SIG-M5 treated with dmso at 0.1 percent for 504 hours (cell line): ENCODE measurements around the gene PSMD4.
"Not testable (repeated sequence)": the region's sequence is repeated elsewhere in the genome, so short reads cannot be mapped to it uniquely, and the experiment has no call there.

Experiments used
- DNase-seq: peaks from one replicate; lab custom pipeline; 2025; ENCODE audit not compliant: unreplicated experiment; lab: John Stamatoyannopoulos, UW

Gene PSMD4

DNA sequence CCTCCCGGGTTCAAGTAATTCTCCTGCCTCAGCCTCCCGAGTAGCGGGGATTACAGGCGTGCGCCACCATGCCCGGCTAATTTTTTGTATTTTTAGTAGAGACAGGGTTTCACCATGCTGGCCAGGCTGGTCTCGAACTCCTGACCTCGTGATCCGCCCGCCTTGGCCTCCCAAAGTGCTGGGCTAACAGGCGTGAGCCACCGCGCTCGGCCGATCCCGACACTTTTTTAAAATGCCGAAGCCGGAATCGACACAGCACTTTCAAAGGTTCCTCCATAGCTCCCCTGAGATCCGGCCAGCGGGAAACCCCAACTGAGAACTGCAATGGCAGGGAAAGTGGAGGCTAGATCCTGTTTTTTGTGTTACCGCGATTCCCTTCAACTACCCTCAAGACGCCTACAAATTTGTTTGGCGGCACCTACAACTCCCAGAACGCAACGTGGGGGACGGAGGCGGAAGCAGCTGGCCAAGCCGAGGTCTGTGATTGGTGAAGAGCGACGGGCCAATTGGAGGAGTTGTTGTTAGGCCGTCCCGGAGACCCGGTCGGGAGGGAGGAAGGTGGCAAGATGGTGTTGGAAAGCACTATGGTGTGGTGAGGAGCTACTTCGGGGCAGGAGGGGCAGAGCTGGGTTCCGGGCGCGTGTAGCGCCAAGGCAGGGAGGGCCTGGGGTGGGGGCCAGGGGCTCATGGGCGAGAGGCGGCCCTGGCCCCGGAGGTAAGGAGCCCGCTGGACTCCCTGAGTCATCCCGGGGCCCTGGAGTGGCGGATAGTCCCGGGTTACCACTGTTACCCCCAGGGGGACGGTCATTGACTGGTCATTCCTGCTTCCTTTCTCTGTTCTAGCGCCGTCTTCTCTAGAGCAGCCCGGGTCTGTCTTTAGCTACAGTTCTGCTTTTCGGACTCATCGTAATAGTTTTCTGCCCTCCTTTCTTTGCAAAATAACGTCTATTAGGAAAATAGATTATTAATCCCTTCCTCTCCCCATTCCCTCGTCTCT lies at the start of gene PSMD4:
PSMD4 (plus strand) TSS at position 518 of the 997 bp plus-strand sequence; CDS start at position 567, 49 bp downstream.
- peak; percentile 100 for DNase-seq

DNA sequence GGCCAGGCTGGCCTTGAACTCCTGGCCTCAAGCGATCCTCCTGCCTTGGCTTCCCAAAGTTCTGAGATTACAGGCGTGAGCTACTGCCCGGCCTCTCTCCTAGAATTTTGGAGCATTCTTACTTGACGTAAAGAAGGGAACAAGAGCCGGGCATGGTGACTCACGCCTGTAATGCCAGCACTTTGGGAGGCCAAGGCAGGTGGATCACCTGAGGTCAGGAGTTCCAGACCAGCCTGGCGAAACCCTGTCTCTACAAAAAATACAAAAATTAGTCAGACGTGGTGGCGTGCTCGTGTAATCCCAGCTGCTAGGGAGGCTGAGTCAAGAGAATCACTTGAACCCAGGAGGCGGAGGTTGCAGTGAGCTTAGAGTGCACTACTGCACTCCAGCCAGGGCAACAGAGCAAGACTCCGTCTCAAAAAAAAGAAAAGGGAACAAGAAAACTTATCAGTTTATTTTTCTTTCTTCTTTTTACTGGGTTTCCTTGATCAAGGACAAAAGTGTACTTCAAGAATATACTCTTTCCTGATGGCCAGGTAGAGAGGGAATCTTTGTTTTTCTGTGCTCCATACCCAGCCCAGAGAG lies 49.1 kb upstream of the PSMD4 start:
- not testable (repeated sequence) for DNase-seq

DNA sequence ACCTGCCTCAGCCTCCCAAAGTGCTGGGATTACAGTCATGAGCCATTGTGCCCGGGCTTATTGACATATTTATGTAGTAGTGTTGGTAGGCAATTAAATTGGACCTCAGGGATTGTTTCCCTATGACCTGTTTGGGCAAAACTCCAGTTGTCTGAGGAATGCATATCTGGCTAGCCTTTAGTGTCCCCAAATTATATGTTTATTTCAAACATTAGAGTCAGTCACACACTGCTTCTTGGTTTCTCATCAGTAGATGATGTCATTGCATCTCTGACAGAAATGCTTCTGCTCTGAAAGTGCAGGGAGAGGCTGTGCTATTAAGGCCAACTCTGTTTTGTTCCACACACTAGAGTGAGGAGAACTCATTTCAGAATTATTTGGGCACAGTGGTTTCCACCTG lies 43.7 kb upstream of the PSMD4 start:
- DNase-seq: no peak

DNA sequence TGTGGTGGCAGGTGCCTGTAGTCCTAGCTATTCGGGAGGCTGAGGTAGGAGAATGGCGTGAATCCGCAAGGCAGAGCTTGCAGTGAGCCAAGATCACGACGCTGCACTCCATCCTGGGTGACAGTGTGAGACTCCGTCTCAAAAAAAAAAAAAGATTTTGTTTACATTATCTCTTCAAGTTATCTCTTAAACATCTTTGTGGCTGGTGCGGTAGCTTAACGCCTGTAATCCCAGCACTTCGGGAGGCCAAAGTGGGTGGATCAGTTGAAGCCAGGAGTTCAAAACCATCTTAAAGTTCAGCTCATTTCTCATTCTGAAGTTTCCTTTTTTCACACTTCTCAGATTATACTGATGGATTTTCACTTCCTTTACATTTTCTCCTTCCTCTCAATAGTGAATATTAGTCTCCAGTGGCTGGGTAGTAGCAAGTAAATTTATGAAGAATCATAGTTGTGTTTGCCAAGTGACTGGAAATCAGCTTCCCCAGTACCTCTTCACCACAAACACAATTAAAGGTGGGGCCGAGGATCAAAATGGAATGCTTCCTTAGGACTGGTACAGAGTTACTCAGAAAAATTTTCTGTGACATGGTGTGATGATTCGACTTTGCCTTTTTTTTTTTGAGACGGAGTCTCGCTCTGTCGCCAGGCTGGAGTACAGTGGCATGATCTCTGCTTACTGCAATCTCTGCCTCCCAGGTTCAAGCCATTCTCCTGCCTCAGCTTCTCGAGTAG lies 42.4 kb upstream of the PSMD4 start:
- DNase-seq: no peak

DNA sequence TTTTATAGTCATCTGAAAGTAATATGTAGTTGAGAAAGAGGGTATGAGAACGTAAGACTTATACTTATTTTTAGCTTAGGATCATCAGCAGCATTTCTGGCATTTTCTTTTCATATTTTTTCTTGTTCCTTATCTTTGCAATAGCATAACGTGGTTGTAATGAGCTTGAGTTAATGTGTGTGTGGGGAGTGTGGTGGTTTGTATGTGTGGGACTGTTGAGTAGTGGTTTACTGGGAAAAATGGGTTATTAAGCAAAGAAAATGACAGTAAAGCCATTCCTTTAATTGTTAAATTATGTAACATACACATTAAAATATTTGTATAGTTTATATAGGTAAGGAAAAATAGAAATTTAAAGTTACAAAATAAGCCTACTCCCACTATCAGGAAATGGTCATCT lies 41.0 kb upstream of the PSMD4 start:
- DNase-seq: no peak

DNA sequence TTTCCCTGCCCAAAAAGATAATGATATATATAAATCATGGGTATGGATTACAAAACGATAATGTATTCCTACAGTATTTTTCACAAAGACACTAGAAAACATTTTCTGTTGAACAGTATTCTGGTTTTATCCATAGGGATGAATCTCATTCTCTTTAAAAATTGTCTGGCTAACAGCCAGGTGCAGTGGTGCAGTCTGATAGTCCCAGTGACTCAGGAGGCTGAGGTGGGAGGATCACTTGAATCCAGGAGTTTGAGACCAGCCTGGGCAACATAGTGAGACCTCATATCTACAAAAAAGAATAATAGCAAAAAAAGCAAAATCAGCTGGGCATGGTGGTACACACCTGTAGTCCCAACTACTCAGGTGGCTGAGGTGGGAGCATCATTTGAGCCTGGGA lies 32.9 kb upstream of the PSMD4 start:
- no peak for DNase-seq

DNA sequence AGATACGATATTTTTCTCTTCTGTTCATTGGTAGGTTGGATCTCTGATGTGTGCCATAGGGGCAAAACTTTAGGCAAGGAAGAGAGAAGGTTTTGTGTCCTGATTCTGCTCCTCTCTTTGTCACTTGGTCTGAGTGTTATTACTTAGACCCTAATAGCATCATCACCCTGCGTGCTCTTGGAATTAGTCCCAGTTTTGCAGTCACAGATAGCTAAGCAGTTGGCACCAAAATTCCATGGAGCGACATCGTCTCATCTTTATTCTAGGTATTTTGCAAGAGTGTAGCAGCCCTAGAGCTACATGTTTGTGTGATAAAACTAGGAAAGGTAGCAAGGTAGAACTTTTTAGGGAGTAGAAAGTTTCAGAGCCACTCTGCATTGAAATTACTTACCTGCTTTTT lies 32.4 kb upstream of the PSMD4 start:
- no peak for DNase-seq

DNA sequence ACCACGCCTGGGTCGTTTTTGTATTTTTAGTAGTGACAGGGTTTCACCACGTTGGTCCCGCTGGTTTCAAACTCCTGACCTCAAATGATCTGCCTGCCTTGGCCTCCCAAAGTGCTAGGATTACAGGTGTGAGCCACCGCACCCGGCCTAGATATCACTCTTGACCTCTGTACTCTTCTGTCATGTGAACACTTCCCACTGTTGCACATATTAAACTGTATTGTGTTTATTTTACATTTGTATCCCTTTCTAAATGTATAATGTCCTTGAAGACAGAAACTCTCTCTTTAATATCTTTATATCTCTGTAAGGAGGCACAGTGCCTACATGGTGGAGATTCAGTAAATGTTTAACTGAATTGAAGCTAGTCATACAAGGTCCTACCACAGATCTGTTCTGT lies 19.3 kb upstream of the PSMD4 start:
- DNase-seq: no peak

DNA sequence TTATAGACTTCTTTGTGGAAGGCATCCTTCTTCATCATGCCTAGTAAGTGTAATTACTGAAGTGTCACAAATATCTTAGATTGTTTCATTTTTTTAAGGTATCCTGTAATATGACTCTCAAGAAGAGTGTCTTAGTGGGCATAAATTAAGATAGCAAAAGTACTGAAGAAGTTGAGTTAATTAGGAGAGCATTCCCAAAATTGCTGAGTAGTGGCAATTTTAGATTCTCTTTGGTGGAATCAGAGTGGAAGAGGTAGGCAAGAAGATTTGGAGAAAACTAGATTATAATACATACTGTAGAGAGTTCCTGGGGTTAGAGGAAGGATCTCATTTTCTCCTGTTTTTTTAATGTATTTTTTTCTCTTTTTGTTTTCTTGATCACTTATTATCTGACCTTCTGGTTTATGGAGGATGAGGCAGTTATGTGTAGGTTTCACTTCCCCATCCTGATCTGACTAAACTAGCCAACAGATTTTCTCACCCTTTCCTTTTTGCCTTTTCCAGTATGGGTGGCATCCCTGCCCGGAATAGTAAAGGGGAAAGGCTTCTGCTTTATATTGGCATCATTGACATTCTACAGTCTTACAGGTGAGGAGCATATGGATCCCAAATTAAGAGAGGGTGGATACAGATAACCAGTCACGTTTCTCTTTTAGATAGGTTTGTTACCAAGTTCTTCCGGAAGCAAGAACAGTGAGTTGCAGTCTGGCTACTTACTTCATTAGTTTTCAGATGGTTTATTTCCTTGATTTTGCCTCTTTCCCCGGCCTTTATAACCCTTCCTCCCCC lies 16.7 kb upstream of the PSMD4 start:
- peak; percentile 31 for DNase-seq

DNA sequence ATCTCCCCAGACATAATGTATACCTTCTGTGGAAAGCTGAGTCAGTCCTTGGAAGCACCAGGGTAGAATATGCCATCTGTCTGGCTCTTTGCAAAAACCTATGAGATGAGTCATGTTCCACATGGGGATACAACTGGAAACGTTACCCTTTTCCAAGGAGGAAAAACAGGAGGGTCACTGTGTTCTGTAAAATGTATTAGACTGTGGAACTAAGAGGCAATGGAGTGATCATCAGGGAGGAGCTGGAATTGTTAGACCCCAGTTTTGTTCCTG lies 16.1 kb upstream of the PSMD4 start:
- no peak for DNase-seq

DNA sequence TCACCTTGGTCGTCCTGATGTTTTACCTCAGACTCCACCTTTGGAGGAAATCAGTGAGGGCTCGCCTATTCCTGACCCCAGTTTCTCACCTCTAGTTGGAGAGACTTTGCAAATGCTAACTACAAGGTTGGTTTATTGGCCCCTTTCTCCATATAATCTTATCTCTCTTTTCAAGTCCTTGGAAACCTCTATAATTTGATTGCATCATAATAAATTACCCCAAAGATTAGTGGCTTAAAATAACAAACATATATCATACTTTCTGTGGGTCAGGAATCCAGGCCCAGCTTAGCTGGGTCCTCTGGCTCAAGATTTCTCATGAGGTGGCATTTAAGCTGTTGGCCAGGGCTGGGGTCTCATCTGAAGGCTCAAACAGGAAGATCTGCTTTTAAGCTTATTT lies 12.1 kb upstream of the PSMD4 start:
- no peak for DNase-seq

DNA sequence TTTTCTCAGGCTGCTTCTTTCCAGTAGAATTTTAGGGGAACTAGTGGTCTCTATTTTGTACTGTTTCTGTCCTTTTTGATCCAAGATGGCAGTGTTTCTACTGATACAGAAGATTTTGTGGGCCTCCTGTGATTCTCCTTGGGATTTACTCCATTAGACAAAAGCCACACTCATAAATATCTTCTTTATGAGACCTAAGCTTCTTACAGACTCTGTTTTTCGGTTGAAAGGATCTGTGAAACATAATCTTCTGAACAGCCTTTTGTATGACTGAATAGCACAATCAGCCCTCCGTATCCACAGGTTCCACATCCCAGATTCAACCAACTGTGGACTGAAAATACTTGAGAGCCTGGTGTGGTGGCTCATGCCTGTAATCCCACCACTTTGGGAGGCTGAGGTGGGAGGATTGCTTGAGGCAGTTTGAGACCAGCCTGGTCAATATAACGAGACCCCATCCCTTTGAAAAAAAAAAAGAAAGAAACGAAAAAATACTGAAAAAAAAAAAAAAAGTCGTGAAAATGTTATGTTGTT lies 10.8 kb upstream of the PSMD4 start:
- no peak for DNase-seq

DNA sequence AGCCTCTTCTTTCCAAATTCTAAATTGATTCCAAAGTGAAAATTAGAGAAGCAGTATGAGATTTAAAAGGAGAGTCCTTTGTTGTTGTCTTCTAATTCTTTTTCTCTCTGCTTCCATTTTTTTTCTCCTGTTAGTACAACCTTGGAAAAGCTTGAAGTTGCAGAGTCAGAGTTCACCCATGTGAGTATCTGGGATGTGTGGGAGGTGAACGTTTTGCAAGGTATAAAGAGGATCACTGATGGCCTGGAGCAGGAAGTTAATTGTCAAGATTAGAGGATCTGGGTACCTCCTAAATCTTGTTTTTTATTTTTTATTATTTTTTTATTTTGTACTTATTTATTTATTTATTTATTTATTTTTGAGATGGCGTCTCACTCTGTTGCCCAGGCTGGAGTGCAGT lies 7.7 kb upstream of the PSMD4 start:
- no peak for DNase-seq

DNA sequence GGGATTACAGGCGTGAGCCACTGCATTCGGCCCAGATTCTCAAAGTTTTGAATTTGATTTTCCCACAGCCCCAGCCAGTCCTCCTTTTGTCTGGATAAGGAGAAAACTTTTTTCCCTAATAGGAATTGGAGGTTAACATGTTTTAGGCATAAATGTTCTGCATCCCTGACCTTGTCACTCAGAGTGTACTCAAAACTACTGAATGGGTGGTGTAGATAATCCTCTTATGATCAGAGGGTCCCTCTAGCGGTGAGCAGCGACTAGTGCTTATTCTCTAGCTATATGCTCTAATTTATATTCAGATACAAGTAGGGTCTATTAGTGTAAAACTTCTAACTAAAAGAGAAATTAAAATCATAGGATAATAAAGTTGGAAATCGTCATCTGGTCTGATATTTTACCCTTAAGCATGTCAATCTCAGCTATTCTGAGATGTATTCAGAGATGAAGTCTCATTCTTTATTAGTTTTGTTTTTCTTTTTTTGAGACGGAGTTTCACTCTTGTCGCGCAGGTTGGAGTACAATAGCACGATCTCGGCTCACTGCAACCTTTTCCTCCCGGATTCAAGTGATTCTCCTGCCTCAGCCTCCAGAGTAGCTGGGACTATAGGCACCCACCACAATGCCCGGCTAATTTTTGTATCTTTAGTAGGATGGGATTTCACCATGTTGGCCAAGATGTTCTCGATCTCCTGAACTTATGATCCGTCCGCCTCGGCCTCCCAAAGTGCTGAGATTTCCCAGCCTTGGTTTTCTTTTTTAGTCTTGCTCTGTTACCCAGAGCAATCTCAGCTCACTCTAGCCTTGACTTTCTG lies 2.7 kb upstream of the PSMD4 start:
- DNase-seq: peak; percentile 97

DNA sequence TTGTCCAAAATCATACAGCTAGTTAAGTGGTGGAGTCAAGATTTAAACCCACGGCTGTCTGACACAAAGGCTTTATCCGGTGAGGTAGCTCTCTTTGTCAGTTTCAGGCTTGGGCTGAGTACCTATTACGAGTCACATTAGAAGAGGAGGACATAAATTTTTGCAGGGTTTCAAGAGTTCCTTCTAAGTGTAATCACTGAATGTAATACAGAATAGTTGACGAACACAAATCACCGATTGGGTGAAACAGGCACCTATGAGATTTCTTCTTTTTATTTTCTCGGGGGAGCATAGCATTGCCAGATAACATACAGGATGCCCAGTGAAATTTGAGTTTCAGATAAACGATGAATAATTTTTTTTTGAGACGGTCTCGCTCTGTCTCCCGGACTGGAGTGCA lies 847 bp downstream of the PSMD4 start:
- no peak for DNase-seq

DNA sequence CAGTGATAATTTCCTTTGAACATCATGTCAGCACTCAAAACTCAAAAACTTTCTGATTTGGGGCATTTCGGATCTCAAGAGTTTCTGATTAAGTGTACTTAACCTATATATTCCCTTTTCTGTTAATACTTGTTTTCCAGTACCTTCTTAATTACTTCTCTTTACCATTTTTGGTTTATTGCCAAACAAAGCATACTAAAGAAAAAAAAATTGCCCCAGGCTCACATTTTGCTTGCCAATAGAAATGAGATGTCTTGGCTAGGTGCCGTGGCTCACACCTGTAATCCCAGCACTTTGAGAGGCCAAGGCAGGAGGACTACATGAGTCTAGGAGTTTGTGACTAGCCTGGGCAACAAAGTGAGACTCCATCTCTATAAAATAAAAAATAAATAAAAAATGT lies 4.8 kb downstream of the PSMD4 start:
- no peak for DNase-seq

DNA sequence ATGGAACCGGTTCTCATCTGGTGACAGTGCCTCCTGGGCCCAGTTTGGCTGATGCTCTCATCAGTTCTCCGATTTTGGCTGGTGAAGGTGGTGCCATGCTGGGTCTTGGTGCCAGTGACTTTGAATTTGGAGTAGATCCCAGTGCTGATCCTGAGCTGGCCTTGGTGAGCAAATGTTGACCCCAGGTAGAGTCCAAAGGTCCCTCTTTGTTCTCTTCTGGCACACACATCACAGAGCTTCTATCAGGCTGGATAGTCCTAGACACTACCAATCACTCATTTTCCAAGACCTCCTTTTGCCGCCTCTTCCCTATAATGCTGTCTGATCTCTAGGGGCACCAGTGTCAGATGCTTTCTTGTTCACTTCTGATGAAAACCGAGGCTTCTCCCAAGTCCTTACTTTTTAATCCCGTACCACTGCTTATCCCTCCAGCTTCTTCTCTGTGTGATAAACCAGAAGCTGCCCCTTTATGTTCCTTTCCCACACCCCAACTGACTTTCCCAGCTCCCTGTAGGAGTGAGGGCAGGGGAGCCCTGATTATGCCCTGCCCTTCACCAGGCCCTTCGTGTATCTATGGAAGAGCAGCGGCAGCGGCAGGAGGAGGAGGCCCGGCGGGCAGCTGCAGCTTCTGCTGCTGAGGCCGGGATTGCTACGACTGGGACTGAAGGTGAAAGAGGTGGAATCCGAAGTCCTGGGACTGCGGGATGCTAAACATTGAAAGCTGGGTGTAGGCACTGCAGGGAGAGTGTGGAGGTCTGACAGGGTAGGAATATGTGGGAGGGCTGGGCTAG lies 11.1 kb downstream of the PSMD4 start:
- DNase-seq: no peak

DNA sequence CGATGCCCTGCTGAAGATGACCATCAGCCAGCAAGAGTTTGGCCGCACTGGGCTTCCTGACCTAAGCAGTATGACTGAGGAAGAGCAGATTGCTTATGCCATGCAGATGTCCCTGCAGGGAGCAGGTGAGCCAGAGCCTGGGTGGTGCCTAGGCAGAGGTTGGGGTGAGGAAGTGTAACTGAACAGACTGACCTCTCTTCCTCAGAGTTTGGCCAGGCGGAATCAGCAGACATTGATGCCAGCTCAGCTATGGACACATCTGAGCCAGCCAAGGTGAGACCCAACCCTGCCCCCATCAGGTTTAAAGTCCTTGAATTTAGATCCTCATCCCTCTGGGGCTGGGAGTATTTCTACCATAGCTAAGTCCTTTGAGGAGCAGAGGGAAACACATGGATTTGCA lies 11.8 kb downstream of the PSMD4 start:
- no peak for DNase-seq

DNA sequence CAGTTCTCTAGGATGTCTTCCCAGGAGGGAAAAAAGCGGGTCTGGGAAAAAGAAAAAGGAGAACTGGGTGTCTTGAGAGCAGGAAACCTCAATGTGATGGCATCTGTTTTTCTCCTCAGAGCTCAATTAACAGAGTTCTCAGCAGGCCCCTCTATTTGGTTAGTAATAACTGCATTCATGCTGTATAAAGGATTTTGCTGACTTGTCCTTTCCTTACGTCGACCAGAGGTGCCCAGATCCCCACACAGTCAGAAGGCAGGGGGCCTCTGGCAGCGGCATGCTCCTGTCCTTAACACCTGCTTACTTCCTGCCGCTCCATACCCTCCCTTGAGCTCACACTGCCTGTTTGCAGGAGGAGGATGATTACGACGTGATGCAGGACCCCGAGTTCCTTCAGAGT lies 12.3 kb downstream of the PSMD4 start:
- DNase-seq: no peak
